Measurements from ENCODE around the gene TMEM181.

GRCh38 chr6:158625881-158626305 is 66.0 kb downstream of the TMEM181 start:
- TF ChIP-seq, protein P1, sequence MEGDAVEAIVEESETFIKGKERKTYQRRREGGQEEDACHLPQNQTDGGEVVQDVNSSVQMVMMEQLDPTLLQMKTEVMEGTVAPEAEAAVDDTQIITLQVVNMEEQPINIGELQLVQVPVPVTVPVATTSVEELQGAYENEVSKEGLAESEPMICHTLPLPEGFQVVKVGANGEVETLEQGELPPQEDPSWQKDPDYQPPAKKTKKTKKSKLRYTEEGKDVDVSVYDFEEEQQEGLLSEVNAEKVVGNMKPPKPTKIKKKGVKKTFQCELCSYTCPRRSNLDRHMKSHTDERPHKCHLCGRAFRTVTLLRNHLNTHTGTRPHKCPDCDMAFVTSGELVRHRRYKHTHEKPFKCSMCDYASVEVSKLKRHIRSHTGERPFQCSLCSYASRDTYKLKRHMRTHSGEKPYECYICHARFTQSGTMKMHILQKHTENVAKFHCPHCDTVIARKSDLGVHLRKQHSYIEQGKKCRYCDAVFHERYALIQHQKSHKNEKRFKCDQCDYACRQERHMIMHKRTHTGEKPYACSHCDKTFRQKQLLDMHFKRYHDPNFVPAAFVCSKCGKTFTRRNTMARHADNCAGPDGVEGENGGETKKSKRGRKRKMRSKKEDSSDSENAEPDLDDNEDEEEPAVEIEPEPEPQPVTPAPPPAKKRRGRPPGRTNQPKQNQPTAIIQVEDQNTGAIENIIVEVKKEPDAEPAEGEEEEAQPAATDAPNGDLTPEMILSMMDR (IDR thresholded peaks at IDR 0.05), result no peak
- no peak for TF ChIP-seq POLR2A (IDR thresholded peaks at IDR 0.05)

Data from right lobe of liver (tissue), 4 donors.